Measurements from ENCODE around the gene RHCG. TPM values are rescaled to one million over a fixed set of nuclear protein-coding genes. Genes with fewer than 3 reads are reported as not detected.

RHCG gene
- total and polyA plus RNA-seq, 4 donors: 0.08 to 0.19 (median 0.15) TPM

- Histone ChIP-seq H3K27ac (ENCODE audit: low read depth in 1 of 2, low read length in 2 of 2) (no peak overlapping the region), H3K4me1 (ENCODE audit: control insufficient read depth in 4 of 4, insufficient read depth in 4 of 4, low read length in 3 of 4) (peaks cover 0 to 10% (median 7%) of the 10 kb centered on the region in 4 donors), H3K4me3 (ENCODE audit: low read depth in 1 of 3, low read length in 3 of 3) (no peak overlapping the region), H3K9me3 (ENCODE audit: control insufficient read depth in 4 of 4, low read length in 3 of 4) (no peaks in the 10 kb centered on the region), H3K27me3 (ENCODE audit: control insufficient read depth in 4 of 4, insufficient read depth in 4 of 4, low read length in 3 of 4) (no peaks in the 10 kb centered on the region), H3K36me3 (ENCODE audit: control insufficient read depth in 4 of 4, insufficient read depth in 3 of 4, low read depth in 1 of 4, low read length in 3 of 4) (no peaks in the 10 kb centered on the region), H3K9ac (ENCODE audit: low read depth in 1 of 2, low read length in 2 of 2) (no peak overlapping the region)
- 68% methylated on average over 1 of the region's 1 CpG for WGBS
- TF ChIP-seq EGR1 (IDR thresholded peaks at IDR 0.05; ENCODE audit: low read depth in 2 of 2) (no peak), REST (IDR thresholded peaks at IDR 0.05) (no peak), YY1 (IDR thresholded peaks at IDR 0.05) (no peak), FOXA1 (IDR thresholded peaks at IDR 0.05) (no peak), GABPA (IDR thresholded peaks at IDR 0.05 in 1 of 2, conservative IDR thresholded peaks at IDR 0.05 in 1 of 2) (no peak), JUND (IDR thresholded peaks at IDR 0.05) (no peak), HNF4A (conservative IDR thresholded peaks at IDR 0.05) (no peak), CTCF (IDR thresholded peaks at IDR 0.05; ENCODE audit: low read depth, low read length, missing input control) (no peak), FOXA2 (IDR thresholded peaks at IDR 0.05) (no peak), RXRA (IDR thresholded peaks at IDR 0.05) (no peak), SP1 (IDR thresholded peaks at IDR 0.05) (no peak), TAF1 (conservative IDR thresholded peaks at IDR 0.05) (no peak)
- no peak for DNase-seq (ENCODE audit: low spot score)
These were observed 50.9 kb downstream of the RHCG start for GRCh38 chr15:89445518-89445917.

GRCh38 chr15:89444241-89445225 lies 51.9 kb downstream of the RHCG start:
- Histone ChIP-seq H3K4me3 (ENCODE audit: low read depth in 1 of 3, low read length in 3 of 3) (no peak overlapping the region), H3K27ac (ENCODE audit: low read depth in 1 of 2, low read length in 2 of 2) (no peak overlapping the region), H3K9ac (ENCODE audit: low read depth in 1 of 2, low read length in 2 of 2) (no peak overlapping the region), H3K27me3 (ENCODE audit: control insufficient read depth in 4 of 4, insufficient read depth in 4 of 4, low read length in 3 of 4) (no peaks in the 10 kb centered on the region), H3K9me3 (ENCODE audit: control insufficient read depth in 4 of 4, low read length in 3 of 4) (no peaks in the 10 kb centered on the region), H3K4me1 (ENCODE audit: control insufficient read depth in 4 of 4, insufficient read depth in 4 of 4, low read length in 3 of 4) (peaks cover 0 to 5% (median 2%) of the 10 kb centered on the region in 4 donors), H3K36me3 (ENCODE audit: control insufficient read depth in 4 of 4, insufficient read depth in 3 of 4, low read depth in 1 of 4, low read length in 3 of 4) (no peaks in the 10 kb centered on the region)
- DNase-seq (ENCODE audit: low spot score): no peak
- WGBS: 75% methylated on average over 17 of the region's 17 CpGs
- TF ChIP-seq FOXA1 (IDR thresholded peaks at IDR 0.05) (no peak), TAF1 (conservative IDR thresholded peaks at IDR 0.05) (no peak), ZBTB33 (IDR thresholded peaks at IDR 0.05) (no peak), HNF4G (IDR thresholded peaks at IDR 0.05) (no peak), RXRA (IDR thresholded peaks at IDR 0.05) (no peak), YY1 (IDR thresholded peaks at IDR 0.05) (no peak), MAX (IDR thresholded peaks at IDR 0.05) (no peak), RAD21 (IDR thresholded peaks at IDR 0.05) (no peak), SP1 (IDR thresholded peaks at IDR 0.05) (no peak), HNF4A (conservative IDR thresholded peaks at IDR 0.05) (no peak), REST (IDR thresholded peaks at IDR 0.05) (no peak), FOXA2 (IDR thresholded peaks at IDR 0.05) (no peak)
